Colonic mucosa (tissue), 4 donors: ENCODE results near the gene HEATR5A. TPM values are rescaled to one million over a fixed set of nuclear protein-coding genes. Genes with fewer than 3 reads are reported as not detected.

Experiments used
- DNase-seq: peaks from one replicate; pipeline ENCODE4 v3.0.0-alpha.2; 2020
- H3K27ac ChIP-seq: fragments of 200-600 bp; one replicate; pipeline ENCODE4 v1.8.0; 2021
- H3K27me3 ChIP-seq: fragments of 200-600 bp; one replicate; pipeline ENCODE4 v1.8.0; 2021
- H3K36me3 ChIP-seq: fragments of 200-600 bp; one replicate; pipeline ENCODE4 v1.8.0; 2021
- H3K4me1 ChIP-seq: fragments of 200-600 bp; one replicate; pipeline ENCODE4 v1.8.0; 2021; ENCODE audit warnings: mild to moderate bottlenecking
- H3K4me3 ChIP-seq: fragments of 200-600 bp; one replicate; pipeline ENCODE4 v1.8.0; 2021
- H3K9ac ChIP-seq, 2 donors: one replicate each; pipeline ENCODE4 v1.7.0; 2013; ENCODE audit warnings: control low read depth in 2 of 2, low read depth in 2 of 2, low read length in 2 of 2
- H3K9me3 ChIP-seq: fragments of 200-600 bp; one replicate; pipeline ENCODE4 v1.8.0; 2021
- intact Hi-C: fragments of 100-400 bp; cut with DNase I; formaldehyde crosslinking; loops from one replicate; pipeline ENCODE4 v1.14.1; 2022
- total RNA-seq, 2 donors: library from RNA; stranded (reverse); fragmentation: NEBNext Ultra II Directional in 1 of 2; extraction: Animal tissue kit (Norgen Biotek cat#: 25700) in 1 of 2; gene quantifications; one replicate each; pipeline ENCODE4 v1.2.1, GENCODE V29; 2021
- TF ChIP-seq, protein P1 (sequence below): fragments of 200-600 bp; IDR thresholded peaks from one replicate; pipeline ENCODE4 v1.8.0; 2022; ENCODE audit warnings: antibody characterized with exemption, mild to moderate bottlenecking
- donor health status: healthy.
- donor health status: DM: no; HTN: no; CAD: no.
- donor health status: DM: no; HTN: no; CAD: no.

The HEATR5A gene
- total RNA-seq, 2 donors from 2014 or later, result 45.5 to 58.2 TPM

DNA sequence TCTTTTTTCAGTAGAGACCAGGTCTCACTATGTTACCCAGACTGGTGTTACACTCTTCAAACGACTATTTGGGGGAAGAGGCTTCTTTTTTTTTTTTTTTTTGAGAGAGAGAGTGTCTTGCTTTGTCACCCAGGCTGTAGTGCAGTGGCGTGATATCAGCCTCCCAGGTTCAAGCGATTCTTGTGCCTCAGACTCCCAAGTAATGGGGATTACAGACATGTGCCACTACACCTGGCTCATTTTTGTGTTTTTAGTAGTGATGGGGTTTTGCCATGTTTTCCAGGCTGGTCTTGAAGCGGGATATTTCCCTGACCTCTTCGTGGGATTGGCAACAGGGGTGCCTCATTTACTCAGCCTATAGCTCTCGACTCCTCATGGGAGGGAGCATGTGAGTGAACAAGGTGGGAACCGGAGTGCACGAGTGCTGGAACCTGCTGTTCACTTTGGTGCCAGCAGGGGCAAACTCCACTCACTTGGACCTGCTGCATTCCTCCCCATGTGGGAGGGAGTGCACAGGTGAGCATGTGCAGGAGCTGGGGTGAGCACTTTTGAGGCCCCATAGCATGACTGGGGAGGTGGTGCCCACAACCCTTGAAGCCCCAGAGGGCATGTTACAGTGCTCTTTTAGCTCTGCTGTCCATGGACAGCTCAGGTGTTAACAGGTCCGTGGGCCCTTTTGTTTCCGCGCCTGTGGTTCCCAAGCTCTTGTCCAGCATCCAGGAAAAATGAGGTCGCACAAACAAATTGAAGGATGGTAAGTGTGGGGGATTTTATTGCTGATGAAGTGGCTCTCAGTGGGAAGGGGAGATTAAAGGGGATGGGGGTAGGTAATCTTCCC lies 133.7 kb downstream of the HEATR5A start:
- DNase-seq, result no peak
- no peak overlapping the region for H3K4me3 ChIP-seq
- no peaks in the 10 kb centered on the region for H3K27me3 ChIP-seq
- no peak overlapping the region for H3K9ac ChIP-seq
- H3K36me3 ChIP-seq, result no peaks in the 10 kb centered on the region
- H3K9me3 ChIP-seq, result no peaks in the 10 kb centered on the region
- no peaks in the 10 kb centered on the region for H3K4me1 ChIP-seq
- H3K27ac ChIP-seq, result no peak overlapping the region
- TF ChIP-seq, protein P1, sequence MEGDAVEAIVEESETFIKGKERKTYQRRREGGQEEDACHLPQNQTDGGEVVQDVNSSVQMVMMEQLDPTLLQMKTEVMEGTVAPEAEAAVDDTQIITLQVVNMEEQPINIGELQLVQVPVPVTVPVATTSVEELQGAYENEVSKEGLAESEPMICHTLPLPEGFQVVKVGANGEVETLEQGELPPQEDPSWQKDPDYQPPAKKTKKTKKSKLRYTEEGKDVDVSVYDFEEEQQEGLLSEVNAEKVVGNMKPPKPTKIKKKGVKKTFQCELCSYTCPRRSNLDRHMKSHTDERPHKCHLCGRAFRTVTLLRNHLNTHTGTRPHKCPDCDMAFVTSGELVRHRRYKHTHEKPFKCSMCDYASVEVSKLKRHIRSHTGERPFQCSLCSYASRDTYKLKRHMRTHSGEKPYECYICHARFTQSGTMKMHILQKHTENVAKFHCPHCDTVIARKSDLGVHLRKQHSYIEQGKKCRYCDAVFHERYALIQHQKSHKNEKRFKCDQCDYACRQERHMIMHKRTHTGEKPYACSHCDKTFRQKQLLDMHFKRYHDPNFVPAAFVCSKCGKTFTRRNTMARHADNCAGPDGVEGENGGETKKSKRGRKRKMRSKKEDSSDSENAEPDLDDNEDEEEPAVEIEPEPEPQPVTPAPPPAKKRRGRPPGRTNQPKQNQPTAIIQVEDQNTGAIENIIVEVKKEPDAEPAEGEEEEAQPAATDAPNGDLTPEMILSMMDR, result peak; percentile 33
- intact Hi-C loops, result no loop called here

DNA sequence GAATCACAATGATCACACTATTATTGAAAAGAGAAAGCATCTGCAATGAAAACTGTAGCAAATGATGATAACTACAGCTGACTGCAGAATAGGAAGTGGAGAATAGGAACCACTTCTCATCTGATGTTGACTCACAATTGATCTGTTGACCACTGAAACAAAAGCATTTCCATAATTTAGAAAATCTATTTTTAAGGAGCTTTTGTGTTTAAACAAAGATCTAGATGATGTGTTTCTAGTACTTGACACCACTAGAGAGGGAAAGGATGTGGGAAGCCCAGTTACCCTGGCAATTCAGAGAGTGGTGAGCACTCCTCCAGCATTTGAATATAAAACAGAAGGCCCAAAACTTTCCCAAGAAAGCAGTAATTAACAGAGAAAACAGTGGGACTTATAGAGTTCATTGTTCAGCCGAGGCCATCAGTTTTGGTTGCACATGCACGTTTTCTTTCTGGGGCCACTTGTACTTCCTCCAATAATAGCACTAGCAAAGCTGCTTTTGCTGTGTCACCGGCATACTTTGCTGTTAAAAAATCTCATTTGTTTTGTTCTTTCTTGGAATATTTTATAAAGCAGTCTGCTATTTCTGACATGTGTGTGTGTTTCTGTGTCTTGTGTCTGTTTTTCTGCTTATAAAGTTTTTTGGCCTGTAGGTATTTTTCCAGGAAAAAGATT lies 136.6 kb downstream of the HEATR5A start:
- no peaks in the 10 kb centered on the region for H3K27me3 ChIP-seq
- no peaks in the 10 kb centered on the region for H3K9me3 ChIP-seq
- intact Hi-C loops, result no loop called here
- TF ChIP-seq, protein P1, result no peak
- H3K4me1 ChIP-seq, result no peaks in the 10 kb centered on the region
- no peak for DNase-seq
- H3K9ac ChIP-seq, result no peak overlapping the region
- no peak overlapping the region for H3K4me3 ChIP-seq
- H3K27ac ChIP-seq, result no peak overlapping the region
- H3K36me3 ChIP-seq, result no peaks in the 10 kb centered on the region

DNA sequence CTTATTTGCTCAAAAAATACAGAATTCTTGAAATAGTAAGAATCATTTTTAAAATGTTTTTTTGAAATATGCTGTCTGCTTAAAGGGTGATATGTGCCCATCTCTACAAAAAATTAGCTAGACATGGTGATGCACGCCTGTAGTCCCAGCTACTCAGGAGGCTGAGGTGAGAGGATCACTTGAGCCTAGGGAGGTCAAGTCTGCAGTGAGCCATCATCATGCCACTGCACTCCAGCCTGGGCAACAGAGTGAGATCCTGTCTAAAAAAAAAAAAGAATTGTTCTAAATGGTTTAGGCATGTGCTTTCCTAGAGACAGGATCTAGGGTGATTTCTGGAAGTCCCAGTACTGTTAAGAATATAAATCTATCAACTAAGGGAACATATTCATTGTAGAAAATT lies 137.2 kb downstream of the HEATR5A start:
- Histone ChIP-seq H3K9ac (no peak overlapping the region), H3K9me3 (no peaks in the 10 kb centered on the region), H3K27me3 (no peaks in the 10 kb centered on the region), H3K36me3 (no peaks in the 10 kb centered on the region), H3K4me1 (no peaks in the 10 kb centered on the region), H3K4me3 (no peak overlapping the region), H3K27ac (no peak overlapping the region)
- DNase-seq, result no peak
- TF ChIP-seq, protein P1, result no peak
- intact Hi-C loops, result no loop called here

DNA sequence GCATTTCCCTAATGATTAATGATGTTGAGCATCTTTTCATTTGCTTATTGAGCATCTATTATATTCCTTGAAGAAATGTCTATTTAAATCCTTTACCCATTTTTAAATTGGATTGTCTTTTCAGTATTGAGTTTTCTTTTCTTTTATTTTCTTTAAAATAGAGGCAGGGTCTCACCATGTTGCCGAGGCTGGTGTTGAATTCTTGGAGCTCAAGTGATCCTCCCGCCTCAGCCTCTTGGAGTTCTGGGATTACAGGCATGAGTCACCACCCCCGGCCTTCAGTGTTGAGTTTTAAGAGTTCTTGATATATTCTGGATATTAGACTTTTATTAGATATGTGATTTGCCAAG lies 139.5 kb downstream of the HEATR5A start:
- Histone ChIP-seq H3K27ac (no peak overlapping the region), H3K27me3 (no peaks in the 10 kb centered on the region), H3K9ac (no peak overlapping the region), H3K9me3 (no peaks in the 10 kb centered on the region), H3K4me3 (no peak overlapping the region), H3K4me1 (no peaks in the 10 kb centered on the region), H3K36me3 (no peaks in the 10 kb centered on the region)
- no peak for DNase-seq
- intact Hi-C loops, result no loop called here
- TF ChIP-seq, protein P1, result no peak

DNA sequence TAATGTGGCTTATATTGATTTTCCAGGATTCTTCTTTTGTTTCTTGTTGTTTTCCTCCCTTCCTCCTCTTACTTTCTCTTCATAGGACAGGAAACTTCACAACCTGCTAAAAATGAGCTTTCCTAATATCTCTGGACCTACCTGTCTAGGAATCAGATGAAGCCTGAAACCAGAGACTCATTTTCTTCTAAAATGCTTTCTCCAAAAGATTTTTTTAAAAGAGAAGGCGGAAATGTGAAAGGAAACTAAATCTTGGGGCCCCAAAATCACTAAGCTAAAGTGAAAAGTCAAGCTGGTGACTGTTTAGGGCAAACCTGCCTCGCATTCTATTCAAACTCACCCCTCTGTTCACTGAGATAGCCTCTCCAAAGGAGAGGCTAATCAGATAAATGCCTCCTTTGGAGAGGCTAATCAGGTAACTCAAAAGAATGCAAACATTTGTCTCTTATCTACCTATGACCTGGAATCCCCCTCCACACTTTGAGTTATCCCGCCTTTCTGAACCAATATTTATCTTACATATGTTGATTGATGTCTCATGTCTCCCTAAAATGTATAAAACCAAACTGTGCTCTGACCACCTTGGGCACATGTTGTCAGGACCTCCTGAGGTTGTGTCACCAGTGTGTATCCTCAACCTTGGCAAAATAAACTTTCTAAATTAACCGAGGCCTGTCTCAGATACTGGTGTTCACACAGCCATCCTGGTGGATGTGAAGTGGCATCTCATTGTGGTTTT lies 140.0 kb downstream of the HEATR5A start:
- TF ChIP-seq, protein P1, result no peak
- H3K27ac ChIP-seq, result no peak overlapping the region
- H3K4me3 ChIP-seq, result no peak overlapping the region
- DNase-seq, result no peak
- H3K9me3 ChIP-seq, result no peaks in the 10 kb centered on the region
- H3K27me3 ChIP-seq, result no peaks in the 10 kb centered on the region
- intact Hi-C loops, result no loop called here
- H3K4me1 ChIP-seq, result no peaks in the 10 kb centered on the region
- H3K36me3 ChIP-seq, result no peaks in the 10 kb centered on the region
- no peak overlapping the region for H3K9ac ChIP-seq
